ENCODE results near the gene ATRIP.
"Not testable (repeated sequence)": the region's sequence is repeated elsewhere in the genome, so short reads cannot be mapped to it uniquely, and the experiment has no call there.

ATRIP gene

DNA sequence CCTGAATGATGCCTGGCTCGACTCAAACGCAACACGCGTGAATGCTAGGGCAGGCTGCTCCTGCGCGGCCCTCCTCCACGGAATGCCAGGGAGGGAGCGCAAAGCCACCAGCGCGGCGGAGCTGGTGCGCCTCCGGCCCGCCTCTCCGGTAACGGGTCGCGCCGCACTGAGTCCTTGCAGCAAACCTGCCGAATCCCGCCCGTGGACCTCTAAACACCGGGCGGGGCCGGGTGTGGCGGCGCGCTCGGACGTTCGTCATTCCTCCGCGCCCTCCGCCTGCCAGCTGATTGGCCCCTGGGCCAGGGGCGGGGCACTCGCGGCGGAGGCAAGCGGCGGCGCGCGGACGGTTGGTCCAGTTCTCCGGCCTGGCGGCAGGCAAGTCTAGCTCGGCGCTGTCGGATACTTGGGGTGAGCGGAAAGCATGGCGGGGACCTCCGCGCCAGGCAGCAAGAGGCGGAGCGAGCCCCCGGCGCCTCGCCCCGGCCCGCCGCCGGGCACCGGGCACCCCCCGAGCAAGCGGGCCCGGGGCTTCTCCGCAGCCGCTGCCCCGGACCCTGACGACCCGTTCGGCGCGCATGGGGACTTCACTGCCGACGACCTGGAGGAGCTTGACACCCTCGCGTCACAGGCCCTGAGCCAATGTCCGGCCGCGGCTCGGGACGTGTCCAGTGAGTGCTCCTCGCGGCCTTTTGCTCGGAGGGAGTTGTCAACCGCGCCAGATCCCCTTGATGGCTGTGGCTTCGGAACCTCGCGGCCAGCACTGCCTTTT is at the start of gene ATRIP:
ATRIP (plus strand) TSS at position 313 of the 769 bp plus-strand sequence; CDS start at position 422, 109 bp downstream.
- peak within 1 kb of the TSS; percentile 90 for H3K4me3 ChIP-seq (ENCODE audit: low read length)

DNA sequence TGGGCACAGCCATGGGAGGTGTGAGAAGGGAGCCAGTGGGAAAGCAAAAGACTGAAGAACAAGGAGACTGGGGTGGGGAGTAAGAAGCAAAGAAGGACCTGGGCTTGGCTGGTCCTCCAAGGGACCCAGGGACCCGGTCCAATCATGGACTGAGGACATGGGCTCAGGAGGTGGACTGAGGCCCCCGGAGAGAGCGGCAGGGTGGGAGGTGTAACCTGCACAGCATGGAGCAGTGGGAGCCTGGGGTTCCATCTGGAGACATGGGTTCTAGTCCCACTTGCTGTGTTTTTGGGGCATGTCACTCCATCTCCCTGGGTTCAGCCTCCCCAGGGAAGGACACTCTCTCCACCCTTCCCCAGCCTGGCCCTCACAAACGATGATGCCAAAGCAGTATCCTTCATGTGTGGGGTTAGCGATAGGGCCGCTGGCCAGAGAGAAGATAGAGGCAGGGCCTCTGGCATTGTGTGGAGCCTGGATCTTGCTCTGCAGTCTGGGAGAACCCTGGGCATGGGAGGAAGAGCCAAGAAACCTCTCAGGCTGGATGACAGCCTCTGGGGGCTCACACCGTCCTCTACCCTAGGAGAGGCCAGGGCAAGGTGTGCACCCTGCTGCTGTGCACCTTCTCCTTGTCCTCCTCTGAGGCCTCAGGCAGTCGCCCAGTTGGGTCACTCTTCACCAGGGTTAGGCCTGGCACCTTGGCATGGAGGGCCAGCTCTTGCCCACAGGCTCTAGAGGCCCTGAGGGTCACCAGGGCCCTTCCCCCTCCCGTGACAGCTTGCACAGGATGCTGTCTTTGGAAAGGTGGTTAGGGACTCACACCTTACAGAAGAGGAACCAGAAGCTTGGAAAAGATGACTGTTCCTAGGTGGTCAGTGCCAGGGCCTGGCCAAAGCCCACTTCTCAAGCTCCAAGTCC is 48.5 kb upstream of the ATRIP start:
- no peak overlapping the region for H3K4me3 ChIP-seq (ENCODE audit: low read length)
- TF ChIP-seq, protein P1, sequence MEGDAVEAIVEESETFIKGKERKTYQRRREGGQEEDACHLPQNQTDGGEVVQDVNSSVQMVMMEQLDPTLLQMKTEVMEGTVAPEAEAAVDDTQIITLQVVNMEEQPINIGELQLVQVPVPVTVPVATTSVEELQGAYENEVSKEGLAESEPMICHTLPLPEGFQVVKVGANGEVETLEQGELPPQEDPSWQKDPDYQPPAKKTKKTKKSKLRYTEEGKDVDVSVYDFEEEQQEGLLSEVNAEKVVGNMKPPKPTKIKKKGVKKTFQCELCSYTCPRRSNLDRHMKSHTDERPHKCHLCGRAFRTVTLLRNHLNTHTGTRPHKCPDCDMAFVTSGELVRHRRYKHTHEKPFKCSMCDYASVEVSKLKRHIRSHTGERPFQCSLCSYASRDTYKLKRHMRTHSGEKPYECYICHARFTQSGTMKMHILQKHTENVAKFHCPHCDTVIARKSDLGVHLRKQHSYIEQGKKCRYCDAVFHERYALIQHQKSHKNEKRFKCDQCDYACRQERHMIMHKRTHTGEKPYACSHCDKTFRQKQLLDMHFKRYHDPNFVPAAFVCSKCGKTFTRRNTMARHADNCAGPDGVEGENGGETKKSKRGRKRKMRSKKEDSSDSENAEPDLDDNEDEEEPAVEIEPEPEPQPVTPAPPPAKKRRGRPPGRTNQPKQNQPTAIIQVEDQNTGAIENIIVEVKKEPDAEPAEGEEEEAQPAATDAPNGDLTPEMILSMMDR (conservative IDR thresholded peaks at IDR 0.05; ENCODE audit: low read length), result no peak
- no peak for DNase-seq (ENCODE audit: low read depth)

More for the DNA sequence above, at the start of gene ATRIP:
- peak; percentile 79 for DNase-seq (ENCODE audit: low read depth)
- TF ChIP-seq, protein P1 (conservative IDR thresholded peaks at IDR 0.05; ENCODE audit: low read length), result no peak

DNA sequence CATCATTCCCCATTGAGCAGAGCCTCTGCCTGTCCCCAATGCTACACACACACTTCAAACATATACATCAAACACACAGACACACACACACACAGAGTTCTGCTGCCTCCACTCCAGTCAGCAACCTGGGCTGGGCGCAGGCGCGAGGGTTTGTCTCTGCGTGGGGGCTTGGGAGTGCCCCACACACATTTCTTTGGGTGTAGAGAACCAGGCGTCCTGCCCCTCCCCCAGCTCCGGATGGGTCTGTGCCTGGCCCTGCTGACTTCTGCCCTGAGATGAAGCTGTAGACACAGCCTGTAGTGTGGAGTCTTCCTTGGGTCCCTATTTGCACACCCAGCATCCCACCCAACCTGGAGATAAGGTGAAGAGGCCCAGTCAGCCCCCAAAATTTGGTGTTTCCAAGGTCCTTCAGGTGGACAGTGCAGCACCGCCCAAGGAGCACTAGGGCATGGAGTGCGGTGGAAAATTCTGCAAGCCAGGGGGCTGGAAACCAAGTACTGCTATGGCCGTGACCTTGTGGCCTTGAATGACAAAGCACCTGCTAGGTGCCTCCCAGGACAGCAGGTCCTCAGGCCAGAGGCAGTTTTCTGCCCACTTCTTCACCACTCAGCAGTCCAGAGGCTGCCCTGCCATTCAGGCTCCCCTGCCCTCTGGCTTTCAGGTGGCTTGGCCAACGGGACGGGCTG is 47.7 kb upstream of the ATRIP start:
- TF ChIP-seq, protein P1 (conservative IDR thresholded peaks at IDR 0.05; ENCODE audit: low read length), result no peak
- no peak for DNase-seq (ENCODE audit: low read depth)
- H3K4me3 ChIP-seq (ENCODE audit: low read length), result no peak overlapping the region

DNA sequence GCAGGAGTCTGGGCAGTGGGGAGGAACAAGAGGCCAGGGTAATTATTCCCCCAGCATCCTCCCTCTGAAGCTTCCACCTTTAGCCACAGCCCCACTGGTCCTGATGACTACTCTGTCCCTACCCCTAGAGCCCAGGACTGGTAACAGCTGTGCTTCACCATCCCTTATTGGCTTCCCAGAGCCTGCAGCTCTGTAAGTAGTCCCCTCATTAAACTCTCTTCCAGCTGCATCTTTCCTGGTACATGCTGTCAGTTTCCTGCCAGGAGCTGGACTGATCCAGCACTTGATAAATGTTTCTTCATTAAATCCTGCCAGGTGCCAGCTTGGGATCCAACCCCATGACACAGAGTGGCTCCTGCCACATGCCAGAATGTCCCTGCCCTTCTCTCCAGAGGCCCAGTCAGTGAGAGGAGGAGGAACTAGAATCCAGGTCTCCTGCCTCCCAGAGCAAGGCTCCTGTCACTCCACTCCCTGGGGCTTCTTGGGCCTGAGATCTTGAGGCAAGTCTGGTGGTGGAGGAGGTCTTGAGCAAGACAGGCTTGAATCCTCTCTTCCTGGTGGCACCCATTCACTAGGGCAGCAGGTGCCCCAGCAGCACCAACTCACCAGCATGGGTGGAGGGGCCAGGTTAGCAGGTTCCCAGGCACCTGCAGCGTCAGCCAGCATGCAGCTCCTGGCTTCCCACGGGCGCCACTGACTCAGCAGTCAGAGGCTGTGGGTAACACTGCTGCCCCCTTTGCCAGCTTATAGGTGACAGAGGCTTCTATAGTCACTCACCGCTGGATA is 47.0 kb upstream of the ATRIP start:
- no peak overlapping the region for H3K4me3 ChIP-seq (ENCODE audit: low read length)
- no peak for DNase-seq (ENCODE audit: low read depth)
- TF ChIP-seq, protein P1 (conservative IDR thresholded peaks at IDR 0.05; ENCODE audit: low read length), result no peak

DNA sequence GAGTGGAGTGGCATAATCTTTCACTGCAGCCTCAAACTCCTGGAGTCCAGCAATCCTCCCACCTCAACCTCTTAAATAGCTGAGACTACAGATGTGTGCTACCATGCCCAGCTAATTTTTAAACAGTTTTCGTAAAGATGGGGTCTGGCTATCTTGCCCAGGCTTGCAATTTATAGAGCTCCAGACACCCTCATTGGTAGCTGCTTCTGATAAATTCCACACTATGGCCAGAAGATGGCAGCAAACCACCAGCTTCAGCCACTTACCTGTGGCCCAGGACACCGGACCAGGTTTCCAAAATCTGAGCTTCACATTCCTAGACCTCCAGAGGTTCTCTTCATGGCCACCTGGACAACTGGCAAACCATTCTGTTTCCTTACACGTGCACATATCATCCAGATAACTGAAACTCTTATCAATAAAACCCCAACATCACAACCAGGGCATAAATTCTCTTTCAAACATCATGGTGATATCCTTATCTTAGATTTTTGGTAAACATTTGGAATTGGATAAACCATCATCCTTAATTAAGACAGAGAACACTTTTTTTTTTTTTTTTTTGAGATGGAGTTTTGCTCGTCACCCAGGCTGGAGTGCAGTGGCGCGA is 45.6 kb upstream of the ATRIP start:
- peak; percentile 50 for DNase-seq (ENCODE audit: low read depth)
- TF ChIP-seq, protein P1 (conservative IDR thresholded peaks at IDR 0.05; ENCODE audit: low read length), result peak; percentile 84
- no peak overlapping the region for H3K4me3 ChIP-seq (ENCODE audit: low read length)

DNA sequence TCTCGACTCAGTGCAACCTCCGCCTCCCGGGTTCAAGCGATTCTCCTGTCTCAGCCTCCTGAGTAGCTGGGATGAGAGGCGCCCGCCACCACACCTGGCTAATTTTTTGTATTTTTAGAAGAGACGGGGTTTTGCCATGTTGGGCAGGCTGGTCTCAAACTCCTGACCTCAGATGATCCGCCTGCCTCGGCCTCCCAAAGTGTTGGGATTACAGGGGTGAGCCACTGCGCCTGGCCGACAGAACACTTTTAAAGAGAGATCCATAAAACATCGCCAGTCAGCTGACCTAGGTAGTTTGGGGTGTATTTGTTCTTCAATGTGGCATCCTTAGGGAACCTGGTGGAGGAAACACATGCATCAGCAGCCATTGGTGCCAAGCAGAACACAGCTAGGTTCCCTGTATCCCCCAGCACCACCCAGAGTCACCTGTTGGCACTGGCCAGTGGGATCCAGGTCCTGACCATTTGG is 45.1 kb upstream of the ATRIP start:
- H3K4me3 ChIP-seq (ENCODE audit: low read length); DNase-seq (ENCODE audit: low read depth): not testable (repeated sequence)

Data from AG10803 (cell line).